Parathyroid adenoma (tissue), 2 donors: Measurements from ENCODE around the gene DOCK7.
"Not testable (repeated sequence)": the region's sequence is repeated elsewhere in the genome, so short reads cannot be mapped to it uniquely, and the experiment has no call there.

Experiments used
- H2AFZ ChIP-seq: fragments of 300-600 bp; sonication (generic); one replicate; pipeline ENCODE4 v1.7.0; 2017; ENCODE audit warnings: antibody characterized with exemption, mild to moderate bottlenecking
- H3K27ac ChIP-seq: fragments of 300-600 bp; sonication (generic); one replicate; pipeline ENCODE4 v1.7.0; 2017
- H3K27me3 ChIP-seq: fragments of 300-600 bp; sonication (generic); one replicate; pipeline ENCODE4 v1.7.0; 2017; ENCODE audit warnings: low read length; ENCODE audit not compliant: control insufficient read depth, insufficient read depth
- H3K36me3 ChIP-seq: fragments of 300-600 bp; sonication (generic); one replicate; pipeline ENCODE4 v1.7.0; 2017; ENCODE audit warnings: low read length; ENCODE audit not compliant: control insufficient read depth, insufficient read depth
- H3K4me1 ChIP-seq: fragments of 300-600 bp; sonication (generic); one replicate; pipeline ENCODE4 v1.7.0; 2017; ENCODE audit warnings: control low read depth
- H3K4me2 ChIP-seq: fragments of 300-600 bp; sonication (generic); one replicate; pipeline ENCODE4 v1.7.0; 2017; ENCODE audit warnings: low read length
- H3K4me3 ChIP-seq: fragments of 300-600 bp; sonication (generic); one replicate; pipeline ENCODE4 v1.7.0; 2017; ENCODE audit warnings: low read depth, low read length
- H3K79me2 ChIP-seq: fragments of 300-600 bp; sonication (generic); one replicate; pipeline ENCODE4 v1.7.0; 2017; ENCODE audit warnings: control low read depth
- H3K9ac ChIP-seq: fragments of 300-600 bp; sonication (generic); one replicate; pipeline ENCODE4 v1.7.0; 2017; ENCODE audit warnings: mild to moderate bottlenecking
- H3K9me3 ChIP-seq: fragments of 300-600 bp; sonication (generic); one replicate; pipeline ENCODE4 v1.7.0; 2017; ENCODE audit warnings: low read length; ENCODE audit not compliant: control insufficient read depth
- CTCF ChIP-seq: fragments of 300-600 bp; sonication (generic); IDR thresholded peaks from one replicate; pipeline ENCODE4 v1.7.0; 2017; ENCODE audit warnings: antibody characterized with exemption, mild to moderate bottlenecking
- donor health status: primary hyperparathyroidism.

DOCK7 gene

GRCh38 chr1:62613325-62613727 lies 74.9 kb downstream of the DOCK7 start:
- H3K27ac ChIP-seq = no peak overlapping the region
- no peak overlapping the region for H3K4me2 ChIP-seq
- H3K9ac ChIP-seq = no peak overlapping the region
- H2AFZ ChIP-seq = no peak overlapping the region
- no peak overlapping the region for H3K4me3 ChIP-seq
- no peaks in the 10 kb centered on the region for H3K79me2 ChIP-seq
- TF ChIP-seq CTCF = no peak
- H3K36me3 ChIP-seq = no peaks in the 10 kb centered on the region
- H3K27me3 ChIP-seq = no peaks in the 10 kb centered on the region
- no peaks in the 10 kb centered on the region for H3K4me1 ChIP-seq
- no peaks in the 10 kb centered on the region for H3K9me3 ChIP-seq

- Histone ChIP-seq H3K4me2 (no peak overlapping the region), H3K27ac (no peak overlapping the region), H3K9ac (no peak overlapping the region), H3K4me3 (no peak overlapping the region), H2AFZ (no peak overlapping the region), H3K4me1 (no peaks in the 10 kb centered on the region), H3K9me3 (no peaks in the 10 kb centered on the region), H3K27me3 (no peaks in the 10 kb centered on the region), H3K36me3 (no peaks in the 10 kb centered on the region), H3K79me2 (no peaks in the 10 kb centered on the region)
- TF ChIP-seq CTCF = no peak
Observed at GRCh38 chr1:62612770-62613169, 75.4 kb downstream of the DOCK7 start.

DNA sequence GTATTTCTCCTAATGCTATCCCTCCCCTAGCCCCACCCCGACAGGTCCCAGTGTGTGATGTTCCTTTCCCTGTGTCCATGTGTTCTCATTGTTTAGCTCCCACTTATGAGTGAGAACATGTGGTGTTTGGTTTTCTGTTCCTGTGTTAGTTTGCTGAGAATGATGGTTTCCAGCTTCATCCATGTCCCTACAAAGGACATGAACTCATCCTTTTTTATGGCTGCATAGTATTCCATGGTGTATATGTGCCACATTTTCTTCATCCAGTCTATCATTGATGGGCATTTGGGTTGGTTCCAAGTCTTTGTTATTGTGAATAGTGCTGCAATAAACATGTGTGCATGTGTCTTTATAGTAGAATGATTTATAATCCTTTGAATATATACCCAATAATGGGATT lies 77.6 kb downstream of the DOCK7 start:
- not testable (repeated sequence) for H3K4me2 ChIP-seq, H3K9ac ChIP-seq, H3K4me1 ChIP-seq, H3K79me2 ChIP-seq, H3K9me3 ChIP-seq, H3K36me3 ChIP-seq, H3K4me3 ChIP-seq, H3K27me3 ChIP-seq, H3K27ac ChIP-seq, H2AFZ ChIP-seq

- Histone ChIP-seq H3K27ac (no peak overlapping the region), H2AFZ (no peak overlapping the region), H3K4me2 (no peak overlapping the region), H3K27me3 (no peaks in the 10 kb centered on the region), H3K4me1 (no peaks in the 10 kb centered on the region), H3K9me3 (no peaks in the 10 kb centered on the region), H3K36me3 (no peaks in the 10 kb centered on the region), H3K9ac (no peak overlapping the region), H3K4me3 (no peak overlapping the region), H3K79me2 (no peaks in the 10 kb centered on the region)
- no peak for TF ChIP-seq CTCF
Observed at GRCh38 chr1:62608905-62609304, 79.3 kb downstream of the DOCK7 start.

- no peak overlapping the region for H3K4me2 ChIP-seq
- no peaks in the 10 kb centered on the region for H3K4me1 ChIP-seq
- TF ChIP-seq CTCF = no peak
- no peak overlapping the region for H2AFZ ChIP-seq
- no peaks in the 10 kb centered on the region for H3K27me3 ChIP-seq
- no peaks in the 10 kb centered on the region for H3K9me3 ChIP-seq
- H3K27ac ChIP-seq = no peak overlapping the region
- no peaks in the 10 kb centered on the region for H3K79me2 ChIP-seq
- no peak overlapping the region for H3K4me3 ChIP-seq
- no peak overlapping the region for H3K9ac ChIP-seq
- H3K36me3 ChIP-seq = no peaks in the 10 kb centered on the region
Observed at GRCh38 chr1:62601457-62601856, 86.7 kb downstream of the DOCK7 start.
